ENCODE data around the gene PLTP. TPM values are rescaled to one million over a fixed set of nuclear protein-coding genes. Genes with fewer than 3 reads are reported as not detected.

Gene PLTP
- total and polyA plus RNA-seq, 2 of the 13 experiments (the other 11 are each of a cell fraction or from before 2014, with no cell fraction given) = 16.9 to 28.6 TPM

DNA sequence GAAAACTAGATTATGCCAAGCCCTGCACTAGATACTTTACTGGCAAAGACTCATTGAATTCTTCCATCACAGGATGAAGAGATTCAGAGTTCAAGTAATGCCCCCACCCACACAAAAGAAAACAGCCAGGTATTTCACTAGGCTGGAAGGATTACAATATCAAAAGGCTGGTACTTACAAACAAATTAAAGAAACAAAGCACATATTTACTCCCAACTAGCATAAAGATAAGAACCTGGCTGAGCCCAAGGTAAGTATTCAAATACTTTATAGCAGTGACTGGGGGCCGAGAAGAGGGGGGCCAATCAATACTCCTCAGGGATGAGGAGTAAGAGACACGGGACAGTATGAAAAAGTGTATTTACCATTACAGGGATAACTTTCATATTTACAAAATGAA, 58.5 kb downstream of the PLTP start:
- ATAC-seq (no peak), DNase-seq (ENCODE audit: low spot score) (no peak), FAIRE-seq (no peak)
- H3K4me2 ChIP-seq (ENCODE audit: low read depth, low read length) = no peak overlapping the region
- 88% methylated on average over 2 of the region's 2 CpGs for WGBS (ENCODE audit: low lambda C conversion rate)
- no peak overlapping the region for H2AFZ ChIP-seq (ENCODE audit: low read length)
- POLR2A ChIA-PET = interaction anchor here (1.3 kb wide), 1 partner anchor 27 kb away, joined by 3 read pairs; no protein-coding TSS in a partner anchor
- peaks cover 4% of the 10 kb centered on the region for H3K79me2 ChIP-seq (ENCODE audit: insufficient read depth, low read length)
- peaks cover 0 to under 1% of the 10 kb centered on the region in 2 experiments; a peak in 1 of 5 replicates for H3K36me3 ChIP-seq (replicated peaks in 1 of 2; ENCODE audit: control insufficient read depth in 1 of 2, insufficient read depth in 2 of 2, low read length in 2 of 2)
- no TSS peak for BruUV-seq (replicated peaks)
- H3K9ac ChIP-seq (ENCODE audit: insufficient read depth, low read depth, low read length) = no peak overlapping the region
- CTCF ChIA-PET (ENCODE audit: low intra/inter-chr PET ratio, low total read pairs) = no interaction called here
- in situ Hi-C loops (cut with HindIII; ENCODE audit: extremely low pct_ligation_motif_present, low pct_unique_long_range_greater_than_20kb) = no loop called here
- no peak overlapping the region for H3K27ac ChIP-seq (ENCODE audit: extremely low read length, insufficient read depth, low read length)
- intact Hi-C loops (cut with micrococcal nuclease; ENCODE audit: unreplicated experiment) = no loop called here
- no peaks in the 10 kb centered on the region for H3K9me3 ChIP-seq (ENCODE audit: low read length)
- no peaks in the 10 kb centered on the region for H4K20me1 ChIP-seq (ENCODE audit: insufficient read depth, low read length)
- TF ChIP-seq ZBTB25 (CRISPR knock-in tag; IDR thresholded peaks at IDR 0.05) = no peak
- no peak for TF ChIP-seq SAP130 (CRISPR knock-in tag; IDR thresholded peaks at IDR 0.05; ENCODE audit: low read depth)
- TF ChIP-seq ZNF772 (CRISPR knock-in tag; IDR thresholded peaks at IDR 0.05) = no peak
- no peak for TF ChIP-seq CENPX (CRISPR knock-in tag; IDR thresholded peaks at IDR 0.05)
- TF ChIP-seq FOXK1 (CRISPR knock-in tag; IDR thresholded peaks at IDR 0.05; ENCODE audit: borderline replicate concordance, low read depth) = no peak
- no peak for TF ChIP-seq CC2D1A (CRISPR knock-in tag; IDR thresholded peaks at IDR 0.05)
- TF ChIP-seq ZNF121 (CRISPR knock-in tag; IDR thresholded peaks at IDR 0.05) = no peak
- no peak for TF ChIP-seq PAF1 (CRISPR knock-in tag; IDR thresholded peaks at IDR 0.05)
- no peak for TF ChIP-seq FOXO1 (CRISPR knock-in tag; IDR thresholded peaks at IDR 0.05)
- TF ChIP-seq NFKBIZ (CRISPR knock-in tag; IDR thresholded peaks at IDR 0.05) = no peak
- no peak for TF ChIP-seq ZBTB20 (CRISPR knock-in tag; IDR thresholded peaks at IDR 0.05; ENCODE audit: borderline replicate concordance, low read depth)
- no peak overlapping the region for H3K4me3 ChIP-seq (replicated peaks in 1 of 3; ENCODE audit: insufficient read depth in 1 of 3, low read depth in 2 of 3, low read length in 3 of 3)
- no peaks in the 10 kb centered on the region; a peak in 1 of 5 replicates for H3K27me3 ChIP-seq (ENCODE audit: control insufficient read depth in 1 of 2, insufficient read depth in 2 of 2, low read length in 2 of 2)
- peaks cover 17% of the 10 kb centered on the region for H3K4me1 ChIP-seq (ENCODE audit: insufficient read depth, low read length)

Data from HepG2 (cell line).